ENCODE data around the gene MMP15. TPM values are rescaled to one million over a fixed set of nuclear protein-coding genes. Genes with fewer than 3 reads are reported as not detected.

The MMP15 gene
- total RNA-seq, 1 donor from 2014 or later, result 38.9 TPM

GRCh38 chr16:57997176-57997527 is 28.4 kb upstream of the MMP15 start:
- peaks cover 3% of the 10 kb centered on the region for H3K36me3 Mint-ChIP-seq (ENCODE audit: low read depth)
- DNase-seq (ENCODE audit: low read depth, low spot score), result no peak
- TF ChIP-seq, protein P1, sequence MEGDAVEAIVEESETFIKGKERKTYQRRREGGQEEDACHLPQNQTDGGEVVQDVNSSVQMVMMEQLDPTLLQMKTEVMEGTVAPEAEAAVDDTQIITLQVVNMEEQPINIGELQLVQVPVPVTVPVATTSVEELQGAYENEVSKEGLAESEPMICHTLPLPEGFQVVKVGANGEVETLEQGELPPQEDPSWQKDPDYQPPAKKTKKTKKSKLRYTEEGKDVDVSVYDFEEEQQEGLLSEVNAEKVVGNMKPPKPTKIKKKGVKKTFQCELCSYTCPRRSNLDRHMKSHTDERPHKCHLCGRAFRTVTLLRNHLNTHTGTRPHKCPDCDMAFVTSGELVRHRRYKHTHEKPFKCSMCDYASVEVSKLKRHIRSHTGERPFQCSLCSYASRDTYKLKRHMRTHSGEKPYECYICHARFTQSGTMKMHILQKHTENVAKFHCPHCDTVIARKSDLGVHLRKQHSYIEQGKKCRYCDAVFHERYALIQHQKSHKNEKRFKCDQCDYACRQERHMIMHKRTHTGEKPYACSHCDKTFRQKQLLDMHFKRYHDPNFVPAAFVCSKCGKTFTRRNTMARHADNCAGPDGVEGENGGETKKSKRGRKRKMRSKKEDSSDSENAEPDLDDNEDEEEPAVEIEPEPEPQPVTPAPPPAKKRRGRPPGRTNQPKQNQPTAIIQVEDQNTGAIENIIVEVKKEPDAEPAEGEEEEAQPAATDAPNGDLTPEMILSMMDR (conservative IDR thresholded peaks at IDR 0.05), result no peak
- no peak overlapping the region for H3K27ac Mint-ChIP-seq (ENCODE audit: unreplicated experiment)
- no peak overlapping the region for H3K4me3 Mint-ChIP-seq
- peaks cover 26% of the 10 kb centered on the region for H3K4me1 Mint-ChIP-seq
- H3K9me3 Mint-ChIP-seq, result no peaks in the 10 kb centered on the region
- H3K27me3 Mint-ChIP-seq (ENCODE audit: low read depth), result no peaks in the 10 kb centered on the region

GRCh38 chr16:57997528-57998265 is 27.9 kb upstream of the MMP15 start:
- H3K4me3 Mint-ChIP-seq, result peak overlapping the region; percentile 57
- DNase-seq (ENCODE audit: low read depth, low spot score), result no peak
- H3K4me1 Mint-ChIP-seq, result peaks cover 28% of the 10 kb centered on the region
- no peaks in the 10 kb centered on the region for H3K9me3 Mint-ChIP-seq
- peak overlapping the region; percentile 43 for H3K27ac Mint-ChIP-seq (ENCODE audit: unreplicated experiment)
- H3K36me3 Mint-ChIP-seq (ENCODE audit: low read depth), result peaks cover 3% of the 10 kb centered on the region
- TF ChIP-seq, protein P1 (conservative IDR thresholded peaks at IDR 0.05), result no peak
- no peaks in the 10 kb centered on the region for H3K27me3 Mint-ChIP-seq (ENCODE audit: low read depth)

- no peaks in the 10 kb centered on the region for H3K27me3 Mint-ChIP-seq (ENCODE audit: low read depth)
- H3K4me1 Mint-ChIP-seq, result peaks cover 28% of the 10 kb centered on the region
- DNase-seq (ENCODE audit: low read depth, low spot score), result no peak
- no peak overlapping the region for H3K27ac Mint-ChIP-seq (ENCODE audit: unreplicated experiment)
- H3K9me3 Mint-ChIP-seq, result no peaks in the 10 kb centered on the region
- peaks cover 3% of the 10 kb centered on the region for H3K36me3 Mint-ChIP-seq (ENCODE audit: low read depth)
- TF ChIP-seq, protein P1 (conservative IDR thresholded peaks at IDR 0.05), result no peak
- peak overlapping the region; percentile 91 for H3K4me3 Mint-ChIP-seq
Observed at GRCh38 chr16:57998486-57998885, 27.1 kb upstream of the MMP15 start.

DNA sequence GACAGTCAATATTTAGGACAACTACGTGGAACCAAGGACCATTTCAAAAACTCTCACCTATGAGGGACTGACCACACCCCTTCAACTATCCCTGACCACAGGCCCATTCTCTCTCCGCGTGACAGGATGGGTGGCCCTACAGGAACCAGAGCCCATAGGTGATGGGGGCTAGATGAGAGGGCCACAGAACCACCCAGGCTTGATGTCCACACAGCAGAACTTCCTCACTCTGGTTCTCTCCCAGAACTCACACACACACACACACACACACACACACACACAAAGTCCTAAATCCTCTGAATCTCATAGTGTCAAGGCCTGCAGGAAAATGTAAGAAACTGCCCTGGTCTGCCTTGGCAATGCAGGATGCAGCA is 26.6 kb upstream of the MMP15 start:
- Mint-ChIP-seq H3K4me3 (peak overlapping the region; percentile 91), H3K9me3 (no peaks in the 10 kb centered on the region), H3K27me3 (ENCODE audit: low read depth) (no peaks in the 10 kb centered on the region), H3K27ac (ENCODE audit: unreplicated experiment) (peak overlapping the region; percentile 4), H3K4me1 (peaks cover 28% of the 10 kb centered on the region), H3K36me3 (ENCODE audit: low read depth) (peaks cover 3% of the 10 kb centered on the region)
- TF ChIP-seq, protein P1 (conservative IDR thresholded peaks at IDR 0.05), result no peak
- DNase-seq (ENCODE audit: low read depth, low spot score), result no peak

- H3K36me3 Mint-ChIP-seq (ENCODE audit: low read depth), result peaks cover 3% of the 10 kb centered on the region
- TF ChIP-seq, protein P1 (conservative IDR thresholded peaks at IDR 0.05), result peak; percentile 17
- DNase-seq (ENCODE audit: low read depth, low spot score), result no peak
- H3K4me3 Mint-ChIP-seq, result peak overlapping the region; percentile 91
- H3K27me3 Mint-ChIP-seq (ENCODE audit: low read depth), result no peaks in the 10 kb centered on the region
- H3K4me1 Mint-ChIP-seq, result peaks cover 28% of the 10 kb centered on the region
- H3K27ac Mint-ChIP-seq (ENCODE audit: unreplicated experiment), result peak overlapping the region; percentile 4
- no peaks in the 10 kb centered on the region for H3K9me3 Mint-ChIP-seq
Observed at GRCh38 chr16:57999366-57999970, 26.1 kb upstream of the MMP15 start.

Measured in neural crest cell (in vitro differentiated cells).